Epithelial cell of esophagus (primary cell): ENCODE data around the gene FAM20C.

Experiments
- DNase-seq: peaks from one replicate; pipeline ENCODE4 v3.0.0; 2010; ENCODE audit warnings: low read depth
- H3K4me3 ChIP-seq: 2 replicates; pipeline ENCODE4 v1.5.1; 2011; ENCODE audit warnings: mild to moderate bottlenecking, low read length, control low read depth
- TF ChIP-seq, protein P1 (sequence below): IDR thresholded peaks from 2 replicates; pipeline ENCODE4 v1.5.1; 2011; ENCODE audit warnings: low read depth, mild to moderate bottlenecking, low read length, control low read depth, inconsistent platforms; ENCODE audit not compliant: insufficient read depth; ENCODE audit errors: missing control alignments

Gene FAM20C

DNA sequence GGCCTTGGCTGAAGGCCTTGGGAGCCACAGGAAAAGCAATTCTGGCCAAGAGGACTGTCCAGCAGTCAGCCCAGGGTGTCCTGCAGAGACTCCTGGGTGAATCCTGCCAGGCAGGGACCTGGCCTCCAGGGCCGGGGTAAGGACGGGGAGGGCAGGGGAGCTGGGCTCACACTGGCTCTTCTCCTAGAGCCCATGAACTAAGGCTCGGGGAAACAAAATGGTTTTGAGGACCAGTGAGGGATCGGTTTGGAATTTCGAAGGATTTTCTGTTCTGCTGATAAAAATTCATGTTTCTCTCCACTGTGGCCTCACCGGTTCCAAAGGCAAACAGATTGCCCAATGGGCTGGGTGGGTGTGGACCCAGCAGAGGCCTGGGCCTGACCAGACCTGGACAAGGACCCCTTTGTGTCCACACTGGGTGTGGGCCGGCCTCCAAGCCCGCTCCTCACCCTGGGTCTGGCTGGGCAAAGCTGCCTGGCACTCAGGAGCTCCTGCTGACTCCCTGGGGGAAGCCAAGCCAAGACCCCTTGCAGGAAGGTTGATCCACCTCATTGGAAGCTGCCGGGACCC lies 27.3 kb downstream of the FAM20C start:
- no peak for DNase-seq
- TF ChIP-seq, protein P1, sequence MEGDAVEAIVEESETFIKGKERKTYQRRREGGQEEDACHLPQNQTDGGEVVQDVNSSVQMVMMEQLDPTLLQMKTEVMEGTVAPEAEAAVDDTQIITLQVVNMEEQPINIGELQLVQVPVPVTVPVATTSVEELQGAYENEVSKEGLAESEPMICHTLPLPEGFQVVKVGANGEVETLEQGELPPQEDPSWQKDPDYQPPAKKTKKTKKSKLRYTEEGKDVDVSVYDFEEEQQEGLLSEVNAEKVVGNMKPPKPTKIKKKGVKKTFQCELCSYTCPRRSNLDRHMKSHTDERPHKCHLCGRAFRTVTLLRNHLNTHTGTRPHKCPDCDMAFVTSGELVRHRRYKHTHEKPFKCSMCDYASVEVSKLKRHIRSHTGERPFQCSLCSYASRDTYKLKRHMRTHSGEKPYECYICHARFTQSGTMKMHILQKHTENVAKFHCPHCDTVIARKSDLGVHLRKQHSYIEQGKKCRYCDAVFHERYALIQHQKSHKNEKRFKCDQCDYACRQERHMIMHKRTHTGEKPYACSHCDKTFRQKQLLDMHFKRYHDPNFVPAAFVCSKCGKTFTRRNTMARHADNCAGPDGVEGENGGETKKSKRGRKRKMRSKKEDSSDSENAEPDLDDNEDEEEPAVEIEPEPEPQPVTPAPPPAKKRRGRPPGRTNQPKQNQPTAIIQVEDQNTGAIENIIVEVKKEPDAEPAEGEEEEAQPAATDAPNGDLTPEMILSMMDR: no peak
- no peak overlapping the region for H3K4me3 ChIP-seq

DNA sequence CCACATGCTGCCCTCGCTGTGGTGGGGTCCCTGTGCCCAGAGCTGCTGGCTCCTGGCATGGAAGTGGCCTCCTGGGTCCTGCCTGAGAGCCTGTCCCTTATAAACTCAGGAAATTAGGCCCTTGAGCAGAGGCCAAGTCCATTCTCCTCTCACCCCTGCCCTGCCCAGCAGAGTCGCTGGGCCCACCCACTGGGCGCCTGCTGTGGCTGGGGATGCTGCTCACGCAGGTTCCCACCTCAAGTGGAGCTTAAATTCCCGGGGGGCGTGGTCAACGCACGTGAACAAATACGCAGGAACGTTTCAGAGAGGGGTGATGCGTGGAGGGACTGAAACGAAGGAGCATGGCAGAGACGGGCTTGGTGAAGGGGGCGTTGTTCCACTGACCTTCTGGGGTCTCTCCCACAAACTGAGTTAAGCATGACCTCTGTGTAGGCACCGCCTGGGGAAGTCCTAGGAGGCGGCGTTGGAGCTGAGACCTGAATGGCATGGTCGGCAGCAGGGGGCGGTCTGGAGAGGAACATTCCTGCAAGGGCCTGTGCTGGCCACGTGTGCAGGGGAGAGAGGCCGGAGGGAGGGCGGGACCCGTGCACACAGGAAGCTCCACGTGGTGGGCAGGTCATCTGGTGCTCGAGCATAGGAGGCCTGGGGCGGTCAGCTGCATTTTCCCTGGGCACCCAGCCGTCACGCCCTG lies 27.9 kb downstream of the FAM20C start:
- no peak for DNase-seq
- TF ChIP-seq, protein P1: no peak
- no peak overlapping the region for H3K4me3 ChIP-seq

DNA sequence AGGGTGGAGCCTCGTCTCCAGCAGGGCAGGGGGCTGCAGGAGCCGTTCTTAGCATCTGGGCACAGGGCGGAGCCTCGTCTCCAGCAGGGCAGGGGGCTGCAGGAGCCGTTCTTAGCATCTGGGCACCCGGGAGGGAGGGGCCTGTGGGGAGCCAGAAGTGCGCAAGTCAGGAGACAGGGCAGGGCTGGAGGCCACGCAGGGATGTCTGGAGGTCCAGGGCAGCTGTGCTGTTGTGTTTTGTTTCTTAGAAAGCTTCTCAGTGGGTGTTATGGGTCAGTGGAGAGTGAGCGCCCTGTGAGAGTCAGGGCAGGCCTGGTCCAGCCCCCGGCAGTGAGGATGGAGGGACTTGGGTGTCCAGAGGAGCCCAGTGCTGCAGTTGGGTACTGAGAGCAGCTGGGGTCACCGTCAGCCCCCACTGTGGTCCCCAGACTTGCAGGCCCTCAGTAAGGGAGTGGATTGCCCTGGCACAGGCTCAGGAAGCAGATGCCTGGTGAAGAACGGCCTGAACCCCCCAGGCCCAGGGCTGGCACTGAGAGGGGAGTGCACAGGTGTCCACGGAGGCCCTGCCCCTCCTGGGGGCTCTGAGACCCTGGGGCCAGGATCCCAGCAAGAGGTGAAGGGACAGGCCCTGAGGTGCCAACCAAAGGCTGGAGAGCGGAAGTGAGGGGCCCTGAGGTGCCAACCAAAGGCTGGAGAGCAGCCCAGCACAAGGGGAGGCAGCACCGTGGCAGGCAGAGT lies 29.8 kb downstream of the FAM20C start:
- no peak for DNase-seq
- TF ChIP-seq, protein P1: no peak
- no peak overlapping the region for H3K4me3 ChIP-seq

DNA sequence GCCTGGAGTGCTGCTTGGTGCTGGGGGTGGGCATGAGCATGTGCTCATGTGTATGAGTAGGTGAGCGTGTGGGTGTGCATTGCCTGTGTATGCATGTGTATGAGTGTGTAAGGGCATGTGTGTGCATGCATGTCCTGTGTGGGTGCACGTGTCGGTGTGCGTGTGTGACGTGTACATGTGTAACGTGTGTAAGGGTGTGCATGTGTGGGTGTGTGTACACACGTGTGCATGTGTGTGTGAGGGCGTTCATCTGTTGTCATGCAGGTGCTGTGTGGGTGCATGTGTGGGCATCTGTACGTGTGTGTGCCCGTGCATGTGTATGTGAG lies 30.3 kb downstream of the FAM20C start:
- TF ChIP-seq, protein P1: no peak
- no peak overlapping the region for H3K4me3 ChIP-seq
- no peak for DNase-seq

DNA sequence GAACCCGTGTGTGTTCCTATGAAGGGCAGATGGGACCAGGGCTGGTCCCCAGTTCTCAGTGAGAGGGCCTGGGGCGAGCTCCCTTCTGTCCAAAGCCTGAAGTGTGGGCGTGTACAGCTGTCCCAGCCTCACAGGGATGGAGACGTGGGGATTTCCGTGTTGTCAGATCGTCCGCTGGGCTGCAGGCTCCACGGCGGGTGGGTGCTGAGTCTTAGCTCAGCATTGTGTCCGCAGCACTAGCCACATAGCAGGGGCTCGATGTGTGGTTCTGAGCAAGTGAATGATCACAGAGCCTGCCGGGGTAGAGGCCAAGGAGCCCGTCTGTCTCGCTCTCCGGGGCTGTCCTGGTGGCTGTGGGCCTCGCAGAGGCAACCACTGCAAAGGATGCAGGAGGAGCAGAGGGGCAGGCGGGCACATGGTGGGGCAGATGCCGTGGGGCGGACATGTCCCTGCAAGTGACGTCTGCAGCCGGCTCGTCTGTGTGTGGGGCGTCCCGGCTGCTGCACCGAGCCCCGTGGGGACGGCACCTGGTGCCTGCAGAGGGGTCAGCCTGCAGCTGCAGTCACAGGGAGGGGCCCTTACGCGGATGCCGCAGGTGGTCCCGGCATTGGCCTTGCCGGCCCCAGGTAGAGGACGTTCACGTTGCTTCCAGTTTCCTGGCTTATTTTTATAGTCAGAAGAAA lies 30.9 kb downstream of the FAM20C start:
- no peak overlapping the region for H3K4me3 ChIP-seq
- no peak for DNase-seq
- TF ChIP-seq, protein P1: no peak

DNA sequence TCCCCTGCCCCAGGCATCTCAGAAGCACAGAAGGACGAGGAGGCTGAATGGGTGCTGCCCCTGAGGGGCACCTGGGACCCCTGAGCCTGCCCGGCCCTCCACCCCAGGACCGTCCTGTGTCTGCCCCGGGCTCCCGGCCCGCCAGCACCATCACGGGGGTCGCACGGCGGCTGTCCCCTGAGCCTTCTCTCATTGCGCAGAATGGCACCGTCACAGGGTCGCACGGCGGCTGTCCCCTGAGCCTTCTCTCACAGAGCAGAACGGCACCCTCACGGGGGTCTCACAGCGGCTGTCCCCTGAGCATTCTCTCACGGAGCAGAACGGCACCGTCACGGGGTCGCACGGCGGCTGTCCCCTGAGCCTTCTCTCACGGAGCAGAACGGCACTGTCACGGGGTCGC lies 31.5 kb downstream of the FAM20C start:
- no peak for DNase-seq
- TF ChIP-seq, protein P1: no peak
- H3K4me3 ChIP-seq: no peak overlapping the region
